ENCODE measurements around the gene ELMO3. TPM values are rescaled to one million over a fixed set of nuclear protein-coding genes. Genes with fewer than 3 reads are reported as not detected.

ELMO3 gene
- total and polyA plus RNA-seq, 2 of the 13 experiments (the other 11 are each of a cell fraction or from before 2014, with no cell fraction given), result 2.6 to 4.0 TPM

DNA sequence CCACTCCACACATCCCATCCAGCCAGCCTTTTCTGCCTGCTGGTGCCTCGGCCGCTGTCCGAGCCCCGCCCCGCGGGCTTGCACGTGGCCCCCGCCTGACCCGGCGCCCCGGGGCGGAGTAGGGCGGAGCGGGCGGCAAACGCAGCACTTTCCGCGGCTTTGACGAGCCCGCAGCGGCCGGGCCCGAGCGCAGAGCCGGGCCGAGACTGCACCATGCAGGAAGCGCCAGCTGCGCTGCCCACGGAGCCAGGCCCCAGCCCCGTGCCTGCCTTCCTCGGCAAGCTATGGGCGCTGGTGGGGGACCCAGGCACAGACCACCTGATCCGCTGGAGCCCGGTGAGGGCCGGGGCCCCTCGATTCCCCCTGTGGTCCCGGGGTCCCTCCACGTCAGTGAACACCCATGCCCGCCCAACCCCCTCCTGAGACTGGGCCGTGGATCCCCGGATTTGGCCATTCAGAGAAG lies 34.3 kb upstream of the ELMO3 start, which contains the start of gene HSF4 (continued):
- TF ChIP-seq, protein P1, sequence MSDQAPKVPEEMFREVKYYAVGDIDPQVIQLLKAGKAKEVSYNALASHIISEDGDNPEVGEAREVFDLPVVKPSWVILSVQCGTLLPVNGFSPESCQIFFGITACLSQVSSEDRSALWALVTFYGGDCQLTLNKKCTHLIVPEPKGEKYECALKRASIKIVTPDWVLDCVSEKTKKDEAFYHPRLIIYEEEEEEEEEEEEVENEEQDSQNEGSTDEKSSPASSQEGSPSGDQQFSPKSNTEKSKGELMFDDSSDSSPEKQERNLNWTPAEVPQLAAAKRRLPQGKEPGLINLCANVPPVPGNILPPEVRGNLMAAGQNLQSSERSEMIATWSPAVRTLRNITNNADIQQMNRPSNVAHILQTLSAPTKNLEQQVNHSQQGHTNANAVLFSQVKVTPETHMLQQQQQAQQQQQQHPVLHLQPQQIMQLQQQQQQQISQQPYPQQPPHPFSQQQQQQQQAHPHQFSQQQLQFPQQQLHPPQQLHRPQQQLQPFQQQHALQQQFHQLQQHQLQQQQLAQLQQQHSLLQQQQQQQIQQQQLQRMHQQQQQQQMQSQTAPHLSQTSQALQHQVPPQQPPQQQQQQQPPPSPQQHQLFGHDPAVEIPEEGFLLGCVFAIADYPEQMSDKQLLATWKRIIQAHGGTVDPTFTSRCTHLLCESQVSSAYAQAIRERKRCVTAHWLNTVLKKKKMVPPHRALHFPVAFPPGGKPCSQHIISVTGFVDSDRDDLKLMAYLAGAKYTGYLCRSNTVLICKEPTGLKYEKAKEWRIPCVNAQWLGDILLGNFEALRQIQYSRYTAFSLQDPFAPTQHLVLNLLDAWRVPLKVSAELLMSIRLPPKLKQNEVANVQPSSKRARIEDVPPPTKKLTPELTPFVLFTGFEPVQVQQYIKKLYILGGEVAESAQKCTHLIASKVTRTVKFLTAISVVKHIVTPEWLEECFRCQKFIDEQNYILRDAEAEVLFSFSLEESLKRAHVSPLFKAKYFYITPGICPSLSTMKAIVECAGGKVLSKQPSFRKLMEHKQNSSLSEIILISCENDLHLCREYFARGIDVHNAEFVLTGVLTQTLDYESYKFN (CRISPR knock-in tag; conservative IDR thresholded peaks at IDR 0.05), result peak; percentile 70
- TF ChIP-seq KMT2B (CRISPR knock-in tag; IDR thresholded peaks at IDR 0.05) (no peak), ZNF747 (CRISPR knock-in tag; IDR thresholded peaks at IDR 0.05; ENCODE audit: borderline replicate concordance) (0 out of 2 replicates have a peak, but pooled peaks have one; percentile 24), STAG1 (CRISPR knock-in tag; IDR thresholded peaks at IDR 0.05) (no peak), TBX2 (CRISPR knock-in tag; IDR thresholded peaks at IDR 0.05; ENCODE audit: borderline replicate concordance) (peak; percentile 96)
- TF ChIP-seq, protein P2, sequence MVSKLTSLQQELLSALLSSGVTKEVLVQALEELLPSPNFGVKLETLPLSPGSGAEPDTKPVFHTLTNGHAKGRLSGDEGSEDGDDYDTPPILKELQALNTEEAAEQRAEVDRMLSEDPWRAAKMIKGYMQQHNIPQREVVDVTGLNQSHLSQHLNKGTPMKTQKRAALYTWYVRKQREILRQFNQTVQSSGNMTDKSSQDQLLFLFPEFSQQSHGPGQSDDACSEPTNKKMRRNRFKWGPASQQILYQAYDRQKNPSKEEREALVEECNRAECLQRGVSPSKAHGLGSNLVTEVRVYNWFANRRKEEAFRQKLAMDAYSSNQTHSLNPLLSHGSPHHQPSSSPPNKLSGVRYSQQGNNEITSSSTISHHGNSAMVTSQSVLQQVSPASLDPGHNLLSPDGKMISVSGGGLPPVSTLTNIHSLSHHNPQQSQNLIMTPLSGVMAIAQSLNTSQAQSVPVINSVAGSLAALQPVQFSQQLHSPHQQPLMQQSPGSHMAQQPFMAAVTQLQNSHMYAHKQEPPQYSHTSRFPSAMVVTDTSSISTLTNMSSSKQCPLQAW (CRISPR knock-in tag; IDR thresholded peaks at IDR 0.05), result peak; percentile 85
- TF ChIP-seq, protein P3, sequence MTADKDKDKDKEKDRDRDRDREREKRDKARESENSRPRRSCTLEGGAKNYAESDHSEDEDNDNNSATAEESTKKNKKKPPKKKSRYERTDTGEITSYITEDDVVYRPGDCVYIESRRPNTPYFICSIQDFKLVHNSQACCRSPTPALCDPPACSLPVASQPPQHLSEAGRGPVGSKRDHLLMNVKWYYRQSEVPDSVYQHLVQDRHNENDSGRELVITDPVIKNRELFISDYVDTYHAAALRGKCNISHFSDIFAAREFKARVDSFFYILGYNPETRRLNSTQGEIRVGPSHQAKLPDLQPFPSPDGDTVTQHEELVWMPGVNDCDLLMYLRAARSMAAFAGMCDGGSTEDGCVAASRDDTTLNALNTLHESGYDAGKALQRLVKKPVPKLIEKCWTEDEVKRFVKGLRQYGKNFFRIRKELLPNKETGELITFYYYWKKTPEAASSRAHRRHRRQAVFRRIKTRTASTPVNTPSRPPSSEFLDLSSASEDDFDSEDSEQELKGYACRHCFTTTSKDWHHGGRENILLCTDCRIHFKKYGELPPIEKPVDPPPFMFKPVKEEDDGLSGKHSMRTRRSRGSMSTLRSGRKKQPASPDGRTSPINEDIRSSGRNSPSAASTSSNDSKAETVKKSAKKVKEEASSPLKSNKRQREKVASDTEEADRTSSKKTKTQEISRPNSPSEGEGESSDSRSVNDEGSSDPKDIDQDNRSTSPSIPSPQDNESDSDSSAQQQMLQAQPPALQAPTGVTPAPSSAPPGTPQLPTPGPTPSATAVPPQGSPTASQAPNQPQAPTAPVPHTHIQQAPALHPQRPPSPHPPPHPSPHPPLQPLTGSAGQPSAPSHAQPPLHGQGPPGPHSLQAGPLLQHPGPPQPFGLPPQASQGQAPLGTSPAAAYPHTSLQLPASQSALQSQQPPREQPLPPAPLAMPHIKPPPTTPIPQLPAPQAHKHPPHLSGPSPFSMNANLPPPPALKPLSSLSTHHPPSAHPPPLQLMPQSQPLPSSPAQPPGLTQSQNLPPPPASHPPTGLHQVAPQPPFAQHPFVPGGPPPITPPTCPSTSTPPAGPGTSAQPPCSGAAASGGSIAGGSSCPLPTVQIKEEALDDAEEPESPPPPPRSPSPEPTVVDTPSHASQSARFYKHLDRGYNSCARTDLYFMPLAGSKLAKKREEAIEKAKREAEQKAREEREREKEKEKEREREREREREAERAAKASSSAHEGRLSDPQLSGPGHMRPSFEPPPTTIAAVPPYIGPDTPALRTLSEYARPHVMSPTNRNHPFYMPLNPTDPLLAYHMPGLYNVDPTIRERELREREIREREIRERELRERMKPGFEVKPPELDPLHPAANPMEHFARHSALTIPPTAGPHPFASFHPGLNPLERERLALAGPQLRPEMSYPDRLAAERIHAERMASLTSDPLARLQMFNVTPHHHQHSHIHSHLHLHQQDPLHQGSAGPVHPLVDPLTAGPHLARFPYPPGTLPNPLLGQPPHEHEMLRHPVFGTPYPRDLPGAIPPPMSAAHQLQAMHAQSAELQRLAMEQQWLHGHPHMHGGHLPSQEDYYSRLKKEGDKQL (CRISPR knock-in tag; IDR thresholded peaks at IDR 0.05; ENCODE audit: low read depth), result peak; percentile 85
- TF ChIP-seq, protein P4, sequence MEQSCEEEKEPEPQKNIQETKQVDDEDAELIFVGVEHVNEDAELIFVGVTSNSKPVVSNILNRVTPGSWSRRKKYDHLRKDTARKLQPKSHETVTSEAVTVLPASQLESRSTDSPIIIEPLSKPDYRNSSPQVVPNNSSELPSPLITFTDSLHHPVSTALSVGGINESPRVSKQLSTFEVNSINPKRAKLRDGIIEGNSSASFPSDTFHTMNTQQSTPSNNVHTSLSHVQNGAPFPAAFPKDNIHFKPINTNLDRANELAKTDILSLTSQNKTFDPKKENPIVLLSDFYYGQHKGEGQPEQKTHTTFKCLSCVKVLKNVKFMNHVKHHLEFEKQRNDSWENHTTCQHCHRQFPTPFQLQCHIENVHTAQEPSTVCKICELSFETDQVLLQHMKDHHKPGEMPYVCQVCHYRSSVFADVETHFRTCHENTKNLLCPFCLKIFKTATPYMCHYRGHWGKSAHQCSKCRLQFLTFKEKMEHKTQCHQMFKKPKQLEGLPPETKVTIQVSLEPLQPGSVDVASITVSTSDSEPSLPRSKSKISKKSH (CRISPR knock-in tag; IDR thresholded peaks at IDR 0.05; ENCODE audit: borderline replicate concordance), result peak; percentile 89; the same call in 1 of the 2 replicates
- TF ChIP-seq, protein P5, sequence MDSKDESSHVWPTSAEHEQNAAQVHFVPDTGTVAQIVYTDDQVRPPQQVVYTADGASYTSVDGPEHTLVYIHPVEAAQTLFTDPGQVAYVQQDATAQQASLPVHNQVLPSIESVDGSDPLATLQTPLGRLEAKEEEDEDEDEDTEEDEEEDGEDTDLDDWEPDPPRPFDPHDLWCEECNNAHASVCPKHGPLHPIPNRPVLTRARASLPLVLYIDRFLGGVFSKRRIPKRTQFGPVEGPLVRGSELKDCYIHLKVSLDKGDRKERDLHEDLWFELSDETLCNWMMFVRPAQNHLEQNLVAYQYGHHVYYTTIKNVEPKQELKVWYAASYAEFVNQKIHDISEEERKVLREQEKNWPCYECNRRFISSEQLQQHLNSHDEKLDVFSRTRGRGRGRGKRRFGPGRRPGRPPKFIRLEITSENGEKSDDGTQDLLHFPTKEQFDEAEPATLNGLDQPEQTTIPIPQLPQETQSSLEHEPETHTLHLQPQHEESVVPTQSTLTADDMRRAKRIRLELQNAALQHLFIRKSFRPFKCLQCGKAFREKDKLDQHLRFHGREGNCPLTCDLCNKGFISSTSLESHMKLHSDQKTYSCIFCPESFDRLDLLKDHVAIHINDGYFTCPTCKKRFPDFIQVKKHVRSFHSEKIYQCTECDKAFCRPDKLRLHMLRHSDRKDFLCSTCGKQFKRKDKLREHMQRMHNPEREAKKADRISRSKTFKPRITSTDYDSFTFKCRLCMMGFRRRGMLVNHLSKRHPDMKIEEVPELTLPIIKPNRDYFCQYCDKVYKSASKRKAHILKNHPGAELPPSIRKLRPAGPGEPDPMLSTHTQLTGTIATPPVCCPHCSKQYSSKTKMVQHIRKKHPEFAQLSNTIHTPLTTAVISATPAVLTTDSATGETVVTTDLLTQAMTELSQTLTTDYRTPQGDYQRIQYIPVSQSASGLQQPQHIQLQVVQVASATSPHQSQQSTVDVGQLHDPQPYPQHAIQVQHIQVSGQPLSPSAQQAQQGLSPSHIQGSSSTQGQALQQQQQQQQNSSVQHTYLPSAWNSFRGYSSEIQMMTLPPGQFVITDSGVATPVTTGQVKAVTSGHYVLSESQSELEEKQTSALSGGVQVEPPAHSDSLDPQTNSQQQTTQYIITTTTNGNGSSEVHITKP (CRISPR knock-in tag; IDR thresholded peaks at IDR 0.05; ENCODE audit: low read depth), result no peak
- TF ChIP-seq, protein P6, sequence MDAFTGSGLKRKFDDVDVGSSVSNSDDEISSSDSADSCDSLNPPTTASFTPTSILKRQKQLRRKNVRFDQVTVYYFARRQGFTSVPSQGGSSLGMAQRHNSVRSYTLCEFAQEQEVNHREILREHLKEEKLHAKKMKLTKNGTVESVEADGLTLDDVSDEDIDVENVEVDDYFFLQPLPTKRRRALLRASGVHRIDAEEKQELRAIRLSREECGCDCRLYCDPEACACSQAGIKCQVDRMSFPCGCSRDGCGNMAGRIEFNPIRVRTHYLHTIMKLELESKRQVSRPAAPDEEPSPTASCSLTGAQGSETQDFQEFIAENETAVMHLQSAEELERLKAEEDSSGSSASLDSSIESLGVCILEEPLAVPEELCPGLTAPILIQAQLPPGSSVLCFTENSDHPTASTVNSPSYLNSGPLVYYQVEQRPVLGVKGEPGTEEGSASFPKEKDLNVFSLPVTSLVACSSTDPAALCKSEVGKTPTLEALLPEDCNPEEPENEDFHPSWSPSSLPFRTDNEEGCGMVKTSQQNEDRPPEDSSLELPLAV (CRISPR knock-in tag; conservative IDR thresholded peaks at IDR 0.05; ENCODE audit: low read depth), result 0 out of 2 replicates have a peak, but pooled peaks have one; percentile 56

Data from HepG2 (cell line).